CD14-positive monocyte (primary cell): ENCODE measurements around the gene C2. TPM values are rescaled to one million over a fixed set of nuclear protein-coding genes. Genes with fewer than 3 reads are reported as not detected.
A peak's percentile ranks its signal among the peaks of the same experiment; 100 is the strongest.

Experiments
- DNase-seq, 3 donors: peaks; one replicate each; pipeline ENCODE4 v3.0.0-alpha.2; 2011 to 2022
- H2AFZ ChIP-seq: 2 replicates; pipeline ENCODE4 v1.6.0; 2012; ENCODE audit warnings: mild to moderate bottlenecking, low read depth, low read length, inconsistent platforms; ENCODE audit not compliant: insufficient read depth, poor library complexity, severe bottlenecking
- H3K27ac ChIP-seq, 2 donors: 1 replicate in 1 of 2; 2 replicates in 1 of 2; pipeline ENCODE4 v1.5.1; 2012 to 2013; ENCODE audit warnings: low read length in 2 of 2, control low read depth in 1 of 2, inconsistent platforms in 1 of 2, low read depth in 1 of 2, mild to moderate bottlenecking in 1 of 2
- H3K27me3 ChIP-seq, 2 donors: one replicate each; pipeline versions ENCODE4 v1.6.0 to v1.6.1; 2011 to 2013; ENCODE audit warnings: low read length in 2 of 2; ENCODE audit not compliant: control insufficient read depth in 2 of 2, insufficient read depth in 2 of 2
- H3K36me3 ChIP-seq, 2 donors: replicated peaks in 1 of 2; 1 replicate in 1 of 2; 2 replicates in 1 of 2; pipeline versions ENCODE4 v1.5.1 to v1.6.1; 2012 to 2013; ENCODE audit warnings: low read length in 2 of 2, control low read depth in 1 of 2, inconsistent platforms in 1 of 2, mild to moderate bottlenecking in 1 of 2; ENCODE audit not compliant: insufficient read depth in 2 of 2, control insufficient read depth in 1 of 2
- H3K4me1 ChIP-seq, 2 donors: 1 replicate in 1 of 2; 2 replicates in 1 of 2; pipeline versions ENCODE4 v1.5.1 to v1.6.1; 2012 to 2013; ENCODE audit warnings: low read length in 2 of 2, control low read depth in 1 of 2, inconsistent platforms in 1 of 2, mild to moderate bottlenecking in 1 of 2, moderate library complexity in 1 of 2; ENCODE audit not compliant: insufficient read depth in 2 of 2, control insufficient read depth in 1 of 2
- H3K4me2 ChIP-seq: replicated peaks from 2 replicates; pipeline ENCODE3; 2012; ENCODE audit warnings: low read length, moderate library complexity, mild to moderate bottlenecking; ENCODE audit not compliant: poor library complexity, severe bottlenecking; ENCODE audit errors: extremely low read depth
- H3K4me3 ChIP-seq, 3 experiments: fragments of 200-600 bp in 1 of 3; sonication (generic) in 1 of 3; replicated peaks in 1 of 3; 1 replicate in 2 of 3; 2 replicates in 1 of 3; pipeline ENCODE4 v1.5.1; 2011 to 2013; ENCODE audit warnings: low read length in 3 of 3, mild to moderate bottlenecking in 3 of 3, control low read depth in 2 of 3, low read depth in 2 of 3, inconsistent platforms in 1 of 3, moderate library complexity in 1 of 3
- H3K79me2 ChIP-seq: 2 replicates; pipeline ENCODE4 v1.6.0; 2012; ENCODE audit warnings: mild to moderate bottlenecking, control low read depth, inconsistent platforms, low read length, moderate library complexity; ENCODE audit not compliant: insufficient read depth
- H3K9ac ChIP-seq: 2 replicates; pipeline ENCODE4 v1.6.0; 2017; ENCODE audit warnings: low read length, mild to moderate bottlenecking; ENCODE audit not compliant: insufficient read depth, poor library complexity, severe bottlenecking
- H3K9me3 ChIP-seq, 2 donors: replicated peaks in 1 of 2; 1 replicate in 1 of 2; 2 replicates in 1 of 2; pipeline versions ENCODE4 v1.5.1 to v1.6.1; 2012 to 2013; ENCODE audit warnings: low read length in 2 of 2, control low read depth in 1 of 2; ENCODE audit not compliant: control insufficient read depth in 1 of 2, insufficient read depth in 1 of 2
- H4K20me1 ChIP-seq: 2 replicates; pipeline ENCODE4 v1.6.0; 2012; ENCODE audit warnings: mild to moderate bottlenecking, low read length, control low read depth, moderate library complexity; ENCODE audit not compliant: insufficient read depth
- H3K27ac Mint-ChIP-seq, 7 donors: one replicate each; pipeline ENCODE4 v1.8.0; 2020; ENCODE audit warnings: mild to moderate bottlenecking in 7 of 7, mixed read lengths in 7 of 7, moderate library complexity in 6 of 7, inconsistent platforms in 2 of 7
- H3K27me3 Mint-ChIP-seq, 3 donors: one replicate each; pipeline ENCODE4 v1.8.0; 2021 to 2022; ENCODE audit warnings: low read depth in 3 of 3, mild to moderate bottlenecking in 3 of 3, mixed read lengths in 3 of 3, moderate library complexity in 3 of 3, inconsistent platforms in 1 of 3
- H3K36me3 Mint-ChIP-seq, 2 donors: one replicate each; pipeline ENCODE4 v1.8.0; 2020; ENCODE audit warnings: mixed read lengths in 2 of 2, inconsistent platforms in 1 of 2, mild to moderate bottlenecking in 1 of 2
- H3K4me1 Mint-ChIP-seq: one replicate; pipeline ENCODE4 v1.8.0; 2020; ENCODE audit warnings: mild to moderate bottlenecking, mixed read lengths
- H3K4me3 Mint-ChIP-seq, 2 donors: one replicate each; pipeline ENCODE4 v1.8.0; 2020; ENCODE audit warnings: mild to moderate bottlenecking in 2 of 2, mixed read lengths in 2 of 2, moderate library complexity in 1 of 2
- H3K9me3 Mint-ChIP-seq, 7 donors: one replicate each; pipeline ENCODE4 v1.8.0; 2020 to 2022; ENCODE audit warnings: mixed read lengths in 7 of 7, mild to moderate bottlenecking in 6 of 7, moderate library complexity in 6 of 7, inconsistent platforms in 2 of 7
- CTCF ChIP-seq: fragments of 200-600 bp; IDR thresholded peaks from one replicate; pipeline ENCODE4 v1.8.0; 2022; ENCODE audit warnings: antibody characterized with exemption, mild to moderate bottlenecking
- WGBS: methylation state at CpG from one replicate; pipeline ENCODE4 v1.1.5; 2013; ENCODE audit warnings: missing lambda C conversion rate; ENCODE audit not compliant: insufficient coverage; 5-methylcytosine and 5-hydroxymethylcytosine counted together
- intact Hi-C, 2 donors: fragments of 100-400 bp; cut with micrococcal nuclease; formaldehyde crosslinking; loops; one replicate each; pipeline versions ENCODE4 v1.15.0 to v1.15.1; 2023
- polyA plus RNA-seq, 3 donors: library from polyadenylated mRNA; depleted of rRNA in 1 of 3; unstranded in 2 of 3; stranded (reverse) in 1 of 3; fragments of 300-500 nt in 2 of 3; fragments of >200 nt in 1 of 3; fragmentation: Illumina TruSeq in 2 of 3; gene quantifications; 1 replicate in 2 of 3; 2 replicates in 1 of 3; pipeline ENCODE4 v1.2.3, GENCODE V29; 2012 to 2021

The C2 gene
- polyA plus RNA-seq, 3 donors, result 5.4 to 7.2 (median 6.5) TPM

- peak; percentile 99 for DNase-seq
- Histone ChIP-seq H3K4me3 (peak within 1 kb of the TSS; percentile 91 to 100 (median 93)), H4K20me1 (no peaks in the 10 kb centered on the region), H2AFZ (peak within 1 kb of the TSS; percentile 98), H3K9ac (peak within 1 kb of the TSS; percentile 96), H3K9me3 (no peaks in the 10 kb centered on the region), H3K27me3 (no peaks in the 10 kb centered on the region), H3K79me2 (peaks cover 26% of the 10 kb centered on the region), H3K4me2 (peak within 1 kb of the TSS; percentile 96), H3K27ac (peak within 1 kb of the TSS; percentile 79 to 99), H3K4me1 (peaks cover 17 to 22% of the 10 kb centered on the region in 2 donors), H3K36me3 (peaks cover 64 to 76% of the 10 kb centered on the region in 2 donors)
- H3K27me3 Mint-ChIP-seq, result no peaks in the 10 kb centered on the region
- peak within 1 kb of the TSS; percentile 91 to 97 for H3K4me3 Mint-ChIP-seq
- H3K36me3 Mint-ChIP-seq, result peaks cover 71 to 74% of the 10 kb centered on the region in 2 donors
- intact Hi-C loops, result loop anchor here (1.0 to 10.0 kb wide), 5 partner anchors 13 to 414 kb away; partner anchors contain the start of genes ATP6V1G2 (in 1 of the 2), CSNK2B (in 1 of the 2), DDX39B (in 1 of the 2) and DXO (in 1 of the 2)
- H3K4me1 Mint-ChIP-seq, result peaks cover 22% of the 10 kb centered on the region
- no peaks in the 10 kb centered on the region for H3K9me3 Mint-ChIP-seq
- no peak for TF ChIP-seq CTCF
- 1% methylated on average over 45 of the region's 59 CpGs for WGBS
- peak within 1 kb of the TSS; percentile 97 to 99 (median 99) for H3K27ac Mint-ChIP-seq
Observed at GRCh38 chr6:31958741-31959739, 31.5 kb downstream of the C2 start, which contains the start of the genes NELFE and SKIC2. TSS of gene NELFE (minus strand) at chr6:31958971. CDS start at chr6:31958446, 525 bp downstream. TSS of gene SKIC2 (plus strand) at chr6:31959175. CDS start at chr6:31959193, 18 bp downstream.

GRCh38 chr6:31961616-31962015 is 34.1 kb downstream of the C2 start:
- intact Hi-C loops, result no loop called here
- Histone ChIP-seq H3K79me2 (peaks cover 26% of the 10 kb centered on the region), H3K36me3 (peaks cover 67 to 76% of the 10 kb centered on the region in 2 donors), H3K4me1 (peaks cover 17 to 22% of the 10 kb centered on the region in 2 donors), H3K4me2 (no peak overlapping the region), H4K20me1 (no peaks in the 10 kb centered on the region), H3K27me3 (no peaks in the 10 kb centered on the region), H3K9me3 (no peaks in the 10 kb centered on the region), H3K27ac (no peak overlapping the region), H2AFZ (no peak overlapping the region), H3K4me3 (no peak overlapping the region), H3K9ac (no peak overlapping the region)
- Mint-ChIP-seq H3K36me3 (peaks cover 70 to 73% of the 10 kb centered on the region in 2 donors), H3K9me3 (no peaks in the 10 kb centered on the region), H3K27ac (peak overlapping the region in 4 of 7 donors; percentile 0 to 76 (median 35)), H3K4me1 (peaks cover 22% of the 10 kb centered on the region), H3K4me3 (no peak overlapping the region), H3K27me3 (peaks cover 0 to 1% (median 0%) of the 10 kb centered on the region in 3 donors)
- 97% methylated on average over 12 of the region's 12 CpGs for WGBS
- no peak for TF ChIP-seq CTCF
- DNase-seq, result no peak
